Liver (tissue), 9 donors: ENCODE results near the gene SNAPC4. TPM values are rescaled to one million over a fixed set of nuclear protein-coding genes. Genes with fewer than 3 reads are reported as not detected.

Experiments used
- DNase-seq: peaks from one replicate; pipeline ENCODE4 v3.0.0-alpha.2; 2017; ENCODE audit warnings: low spot score
- H3K27ac ChIP-seq, 2 donors: one replicate each; pipeline ENCODE4 v1.7.0; 2013; ENCODE audit warnings: inconsistent platforms in 2 of 2, low read length in 2 of 2, control low read depth in 1 of 2, low read depth in 1 of 2, mild to moderate bottlenecking in 1 of 2
- H3K27me3 ChIP-seq, 4 donors: one replicate each; pipeline versions ENCODE4 v1.6.1 to v1.7.0; 2013; ENCODE audit warnings: low read length in 3 of 4, inconsistent platforms in 1 of 4, mild to moderate bottlenecking in 1 of 4, moderate library complexity in 1 of 4; ENCODE audit not compliant: control insufficient read depth in 4 of 4, insufficient read depth in 4 of 4
- H3K36me3 ChIP-seq, 4 donors: one replicate each; pipeline versions ENCODE4 v1.6.1 to v1.7.0; 2013; ENCODE audit warnings: low read length in 3 of 4, mild to moderate bottlenecking in 3 of 4, low read depth in 1 of 4, moderate library complexity in 1 of 4; ENCODE audit not compliant: control insufficient read depth in 4 of 4, insufficient read depth in 3 of 4
- H3K4me1 ChIP-seq, 4 donors: one replicate each; pipeline versions ENCODE4 v1.6.1 to v1.7.0; 2013; ENCODE audit warnings: low read length in 3 of 4, mild to moderate bottlenecking in 3 of 4, moderate library complexity in 1 of 4; ENCODE audit not compliant: control insufficient read depth in 4 of 4, insufficient read depth in 4 of 4
- H3K4me3 ChIP-seq, 3 donors: one replicate each; pipeline versions ENCODE4 v1.6.1 to v1.7.0; 2013; ENCODE audit warnings: low read length in 3 of 3, control low read depth in 1 of 3, low read depth in 1 of 3, mild to moderate bottlenecking in 1 of 3
- H3K9ac ChIP-seq, 2 donors: one replicate each; pipeline ENCODE4 v1.7.0; 2013; ENCODE audit warnings: low read length in 2 of 2, mild to moderate bottlenecking in 2 of 2, moderate library complexity in 2 of 2, control low read depth in 1 of 2, low read depth in 1 of 2
- H3K9me3 ChIP-seq, 4 donors: one replicate each; pipeline versions ENCODE4 v1.6.1 to v1.7.0; 2013; ENCODE audit warnings: low read length in 3 of 4; ENCODE audit not compliant: control insufficient read depth in 4 of 4
- CTCF ChIP-seq: fragments of 150-350 bp; IDR thresholded peaks from 2 replicates; pipeline ENCODE4 v1.5.1; 2017; ENCODE audit warnings: improper control_type of control experiment, low read depth, low read length; ENCODE audit not compliant: missing input control
- EGR1 ChIP-seq, 2 donors: IDR thresholded peaks; 2 replicates each; pipeline ENCODE4 v1.6.1; 2016 to 2018; ENCODE audit warnings: antibody characterized with exemption in 2 of 2, low read depth in 2 of 2
- FOXA1 ChIP-seq: IDR thresholded peaks from 2 replicates; pipeline ENCODE4 v1.6.1; 2016; ENCODE audit warnings: antibody characterized with exemption
- FOXA2 ChIP-seq: IDR thresholded peaks from 2 replicates; pipeline ENCODE4 v1.6.1; 2016; ENCODE audit warnings: antibody characterized with exemption
- GABPA ChIP-seq, 2 donors: IDR thresholded peaks in 1 of 2; conservative IDR thresholded peaks in 1 of 2; 2 replicates each; pipeline ENCODE4 v1.6.1; 2016; ENCODE audit warnings: antibody characterized with exemption in 2 of 2, mild to moderate bottlenecking in 1 of 2, moderate library complexity in 1 of 2
- HNF4A ChIP-seq, 2 donors: conservative IDR thresholded peaks; 2 replicates each; pipeline ENCODE4 v1.6.1; 2016; ENCODE audit warnings: antibody characterized with exemption in 2 of 2, mild to moderate bottlenecking in 2 of 2
- HNF4G ChIP-seq: IDR thresholded peaks from 2 replicates; pipeline ENCODE4 v1.6.1; 2016; ENCODE audit warnings: antibody characterized with exemption
- JUND ChIP-seq, 2 donors: IDR thresholded peaks; 2 replicates each; pipeline ENCODE4 v1.6.1; 2016; ENCODE audit warnings: antibody characterized with exemption in 2 of 2
- NR2F2 ChIP-seq: IDR thresholded peaks from 2 replicates; pipeline ENCODE4 v1.6.1; 2016; ENCODE audit warnings: antibody characterized with exemption
- RAD21 ChIP-seq, 2 donors: IDR thresholded peaks; 2 replicates each; pipeline ENCODE4 v1.6.1; 2016; ENCODE audit warnings: antibody characterized with exemption in 2 of 2, mild to moderate bottlenecking in 2 of 2
- RXRA ChIP-seq, 2 donors: IDR thresholded peaks; 2 replicates each; pipeline ENCODE4 v1.6.1; 2017 to 2018; ENCODE audit warnings: antibody characterized with exemption in 2 of 2, mild to moderate bottlenecking in 1 of 2
- SP1 ChIP-seq: IDR thresholded peaks from 2 replicates; pipeline ENCODE4 v1.6.1; 2018; ENCODE audit warnings: antibody characterized with exemption, mild to moderate bottlenecking
- TAF1 ChIP-seq: conservative IDR thresholded peaks from 2 replicates; pipeline ENCODE4 v1.6.1; 2016; ENCODE audit warnings: antibody characterized with exemption, mild to moderate bottlenecking
- YY1 ChIP-seq: IDR thresholded peaks from 2 replicates; pipeline ENCODE4 v1.6.1; 2016; ENCODE audit warnings: antibody characterized with exemption, mild to moderate bottlenecking
- WGBS: extraction: QIAGEN DNeasy Blood & Tissue Kit; methylation state at CpG from one replicate; pipeline ENCODE4 v1.1.7; 2013; 5-methylcytosine and 5-hydroxymethylcytosine counted together
- polyA plus RNA-seq, 2 donors: library from polyadenylated mRNA; stranded (reverse) in 1 of 2; unstranded in 1 of 2; fragments of 200-250 nt in 1 of 2; fragments of >200 nt in 1 of 2; fragmentation: Nextera tagmentation in 1 of 2; extraction: Ambion mirVana in 1 of 2; gene quantifications; one replicate each; pipeline versions ENCODE4 v1.2.1 to v1.2.3, GENCODE V29; 2013 to 2015
- total RNA-seq, 2 donors: library from RNA; depleted of rRNA; stranded (reverse); fragments of >200 nt; gene quantifications; one replicate each; pipeline ENCODE4 v1.2.3, GENCODE V29; 2014
- TF ChIP-seq, protein P1 (sequence below): IDR thresholded peaks from 2 replicates; pipeline ENCODE4 v1.6.1; 2016; ENCODE audit warnings: antibody characterized with exemption
- TF ChIP-seq, protein P2 (sequence below): IDR thresholded peaks from 2 replicates; pipeline ENCODE4 v1.6.1; 2016; ENCODE audit warnings: antibody characterized with exemption
- TF ChIP-seq, protein P3 (sequence below): IDR thresholded peaks from 2 replicates; pipeline ENCODE4 v1.6.1; 2016; ENCODE audit warnings: antibody characterized with exemption
- TF ChIP-seq, protein P4 (sequence below): IDR thresholded peaks from 2 replicates; pipeline ENCODE4 v1.6.1; 2016; ENCODE audit warnings: antibody characterized with exemption, mild to moderate bottlenecking
- donor health status: healthy.
- donor health status: healthy.
- donor health status: healthy.
- donor health status: healthy.
- donor health status: healthy.

SNAPC4 gene
- total and polyA plus RNA-seq, 4 donors = 0.75 to 4.2 (median 3.1) TPM

DNA sequence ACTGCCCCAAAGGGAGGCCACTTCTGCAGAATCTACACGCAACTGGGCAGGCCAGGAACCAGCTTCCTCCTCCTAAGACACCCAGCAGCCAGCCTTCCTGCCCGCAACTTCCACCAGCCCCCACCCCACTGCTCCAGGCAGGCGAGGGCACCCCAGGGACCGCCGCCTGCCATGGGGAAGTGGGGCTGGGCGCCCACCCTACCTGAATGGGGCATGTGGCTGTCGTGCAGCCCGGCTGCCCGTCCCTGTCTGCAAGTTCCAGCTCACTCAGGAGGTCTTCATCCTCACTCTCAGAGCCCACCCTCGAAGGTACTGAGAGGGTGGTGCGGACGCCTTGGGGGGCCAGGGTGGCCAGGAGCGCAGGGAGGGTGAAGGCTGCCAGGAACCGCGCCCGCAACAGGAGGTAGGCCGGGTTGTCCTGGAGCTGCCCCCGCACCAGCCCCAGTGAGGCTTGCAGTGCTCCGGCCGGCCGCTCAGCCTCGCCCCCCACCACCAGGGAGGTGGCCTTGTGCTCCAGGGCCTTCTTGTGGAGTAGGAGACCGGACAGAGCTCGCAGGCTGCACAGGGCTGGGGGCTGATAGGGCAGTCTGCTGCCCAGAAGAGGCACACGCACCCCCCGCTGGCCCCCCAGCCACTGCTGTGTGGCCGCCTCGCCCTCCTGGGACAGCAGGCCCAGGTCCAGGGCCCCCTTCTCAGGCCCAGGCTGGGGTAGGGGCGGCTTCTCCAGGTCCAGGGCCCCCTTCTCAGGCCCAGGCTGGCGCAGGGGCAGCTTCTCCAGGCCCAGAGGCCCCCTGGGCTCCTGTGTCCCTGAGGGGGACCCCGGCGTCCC is 22.4 kb downstream of the SNAPC4 start:
- Histone ChIP-seq H3K9ac (no peak overlapping the region), H3K36me3 (peaks cover 0 to 32% (median 12%) of the 10 kb centered on the region in 4 donors), H3K9me3 (no peaks in the 10 kb centered on the region), H3K4me3 (no peak overlapping the region), H3K27me3 (no peaks in the 10 kb centered on the region), H3K4me1 (peaks cover 0 to 18% (median 8%) of the 10 kb centered on the region in 4 donors), H3K27ac (no peak overlapping the region)
- WGBS = 92% methylated on average over 32 of the region's 32 CpGs
- TF ChIP-seq NR2F2 = no peak
- no peak for TF ChIP-seq RXRA (IDR thresholded peaks at IDR 0.05)
- TF ChIP-seq CTCF = no peak
- TF ChIP-seq, protein P1, sequence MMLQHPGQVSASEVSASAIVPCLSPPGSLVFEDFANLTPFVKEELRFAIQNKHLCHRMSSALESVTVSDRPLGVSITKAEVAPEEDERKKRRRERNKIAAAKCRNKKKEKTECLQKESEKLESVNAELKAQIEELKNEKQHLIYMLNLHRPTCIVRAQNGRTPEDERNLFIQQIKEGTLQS = no peak
- DNase-seq = no peak

DNA sequence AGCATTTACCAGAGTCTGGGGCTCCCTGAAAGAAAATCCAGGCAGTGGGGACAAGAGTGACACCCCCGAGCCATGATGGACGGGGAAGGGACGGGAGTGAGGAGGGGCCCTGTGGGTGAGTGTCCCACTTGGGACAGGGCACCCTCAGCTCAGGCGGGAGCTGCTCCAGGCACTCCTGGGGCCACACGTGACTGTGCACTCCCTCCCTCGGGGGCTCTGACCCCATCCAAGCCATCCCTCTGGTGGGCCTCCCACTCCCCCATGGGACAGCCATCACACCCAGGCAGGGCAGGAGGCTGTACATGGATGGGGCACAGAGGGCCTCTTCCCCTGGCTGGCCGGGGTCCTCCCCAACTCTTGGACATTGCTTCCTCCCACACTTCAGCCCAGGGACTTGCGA is 23.5 kb downstream of the SNAPC4 start:
- Histone ChIP-seq H3K9me3 (no peaks in the 10 kb centered on the region), H3K36me3 (peaks cover 0 to 21% (median 7%) of the 10 kb centered on the region in 4 donors), H3K27ac (no peak overlapping the region), H3K4me3 (no peak overlapping the region), H3K27me3 (no peaks in the 10 kb centered on the region), H3K9ac (no peak overlapping the region), H3K4me1 (peaks cover 0 to 22% (median 11%) of the 10 kb centered on the region in 4 donors)
- 90% methylated on average over 8 of the region's 8 CpGs for WGBS
- TF ChIP-seq FOXA1 (no peak), GABPA (IDR thresholded peaks at IDR 0.05 in 1 of 2, conservative IDR thresholded peaks at IDR 0.05 in 1 of 2) (no peak), JUND (IDR thresholded peaks at IDR 0.05) (no peak), RAD21 (IDR thresholded peaks at IDR 0.05) (no peak), FOXA2 (no peak), EGR1 (IDR thresholded peaks at IDR 0.05; ENCODE audit: low read depth in 2 of 2) (no peak), YY1 (no peak), HNF4G (no peak), SP1 (no peak), TAF1 (no peak), HNF4A (conservative IDR thresholded peaks at IDR 0.05) (no peak), NR2F2 (no peak), CTCF (no peak), RXRA (IDR thresholded peaks at IDR 0.05) (no peak)
- TF ChIP-seq, protein P1 = no peak
- TF ChIP-seq, protein P2, sequence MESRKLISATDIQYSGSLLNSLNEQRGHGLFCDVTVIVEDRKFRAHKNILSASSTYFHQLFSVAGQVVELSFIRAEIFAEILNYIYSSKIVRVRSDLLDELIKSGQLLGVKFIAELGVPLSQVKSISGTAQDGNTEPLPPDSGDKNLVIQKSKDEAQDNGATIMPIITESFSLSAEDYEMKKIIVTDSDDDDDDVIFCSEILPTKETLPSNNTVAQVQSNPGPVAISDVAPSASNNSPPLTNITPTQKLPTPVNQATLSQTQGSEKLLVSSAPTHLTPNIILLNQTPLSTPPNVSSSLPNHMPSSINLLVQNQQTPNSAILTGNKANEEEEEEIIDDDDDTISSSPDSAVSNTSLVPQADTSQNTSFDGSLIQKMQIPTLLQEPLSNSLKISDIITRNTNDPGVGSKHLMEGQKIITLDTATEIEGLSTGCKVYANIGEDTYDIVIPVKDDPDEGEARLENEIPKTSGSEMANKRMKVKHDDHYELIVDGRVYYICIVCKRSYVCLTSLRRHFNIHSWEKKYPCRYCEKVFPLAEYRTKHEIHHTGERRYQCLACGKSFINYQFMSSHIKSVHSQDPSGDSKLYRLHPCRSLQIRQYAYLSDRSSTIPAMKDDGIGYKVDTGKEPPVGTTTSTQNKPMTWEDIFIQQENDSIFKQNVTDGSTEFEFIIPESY = no peak
- TF ChIP-seq, protein P3, sequence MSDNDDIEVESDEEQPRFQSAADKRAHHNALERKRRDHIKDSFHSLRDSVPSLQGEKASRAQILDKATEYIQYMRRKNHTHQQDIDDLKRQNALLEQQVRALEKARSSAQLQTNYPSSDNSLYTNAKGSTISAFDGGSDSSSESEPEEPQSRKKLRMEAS = no peak
- TF ChIP-seq, protein P4, sequence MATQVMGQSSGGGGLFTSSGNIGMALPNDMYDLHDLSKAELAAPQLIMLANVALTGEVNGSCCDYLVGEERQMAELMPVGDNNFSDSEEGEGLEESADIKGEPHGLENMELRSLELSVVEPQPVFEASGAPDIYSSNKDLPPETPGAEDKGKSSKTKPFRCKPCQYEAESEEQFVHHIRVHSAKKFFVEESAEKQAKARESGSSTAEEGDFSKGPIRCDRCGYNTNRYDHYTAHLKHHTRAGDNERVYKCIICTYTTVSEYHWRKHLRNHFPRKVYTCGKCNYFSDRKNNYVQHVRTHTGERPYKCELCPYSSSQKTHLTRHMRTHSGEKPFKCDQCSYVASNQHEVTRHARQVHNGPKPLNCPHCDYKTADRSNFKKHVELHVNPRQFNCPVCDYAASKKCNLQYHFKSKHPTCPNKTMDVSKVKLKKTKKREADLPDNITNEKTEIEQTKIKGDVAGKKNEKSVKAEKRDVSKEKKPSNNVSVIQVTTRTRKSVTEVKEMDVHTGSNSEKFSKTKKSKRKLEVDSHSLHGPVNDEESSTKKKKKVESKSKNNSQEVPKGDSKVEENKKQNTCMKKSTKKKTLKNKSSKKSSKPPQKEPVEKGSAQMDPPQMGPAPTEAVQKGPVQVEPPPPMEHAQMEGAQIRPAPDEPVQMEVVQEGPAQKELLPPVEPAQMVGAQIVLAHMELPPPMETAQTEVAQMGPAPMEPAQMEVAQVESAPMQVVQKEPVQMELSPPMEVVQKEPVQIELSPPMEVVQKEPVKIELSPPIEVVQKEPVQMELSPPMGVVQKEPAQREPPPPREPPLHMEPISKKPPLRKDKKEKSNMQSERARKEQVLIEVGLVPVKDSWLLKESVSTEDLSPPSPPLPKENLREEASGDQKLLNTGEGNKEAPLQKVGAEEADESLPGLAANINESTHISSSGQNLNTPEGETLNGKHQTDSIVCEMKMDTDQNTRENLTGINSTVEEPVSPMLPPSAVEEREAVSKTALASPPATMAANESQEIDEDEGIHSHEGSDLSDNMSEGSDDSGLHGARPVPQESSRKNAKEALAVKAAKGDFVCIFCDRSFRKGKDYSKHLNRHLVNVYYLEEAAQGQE = no peak
- no peak for DNase-seq
